Hepatocyte (in vitro differentiated cells): Measurements from ENCODE around the gene ITPR3. TPM values are rescaled to one million over a fixed set of nuclear protein-coding genes. Genes with fewer than 3 reads are reported as not detected.

Experiments
- DNase-seq: peaks from one replicate; pipeline ENCODE4 v3.0.0-alpha.2; 2016; ENCODE audit warnings: low spot score
- H2AFZ ChIP-seq: fragments of 200-600 bp; sonication (generic); 2 replicates; pipeline ENCODE4 v1.6.0; 2016; ENCODE audit warnings: antibody characterized with exemption, mild to moderate bottlenecking
- H3K27ac ChIP-seq: fragments of 200-600 bp; sonication (generic); 2 replicates; pipeline ENCODE4 v1.5.1; 2016; ENCODE audit warnings: mild to moderate bottlenecking
- H3K27me3 ChIP-seq: fragments of 200-600 bp; sonication (generic); 2 replicates; pipeline ENCODE4 v1.6.1; 2016
- H3K36me3 ChIP-seq: fragments of 200-600 bp; sonication (generic); replicated peaks from 2 replicates; pipeline ENCODE4 v1.5.1; 2016; ENCODE audit warnings: low read depth; ENCODE audit not compliant: insufficient read depth
- H3K4me1 ChIP-seq: fragments of 200-600 bp; sonication (generic); 2 replicates; pipeline ENCODE4 v1.5.1; 2016; ENCODE audit warnings: mild to moderate bottlenecking, moderate library complexity; ENCODE audit not compliant: insufficient read depth
- H3K4me2 ChIP-seq: fragments of 200-600 bp; sonication (generic); 2 replicates; pipeline ENCODE4 v1.6.0; 2016
- H3K4me3 ChIP-seq: fragments of 200-600 bp; sonication (generic); 2 replicates; pipeline ENCODE4 v1.5.1; 2016; ENCODE audit warnings: mild to moderate bottlenecking
- H3K79me2 ChIP-seq: fragments of 200-600 bp; sonication (generic); 2 replicates; pipeline ENCODE4 v1.6.0; 2017; ENCODE audit warnings: mild to moderate bottlenecking
- H3K9me2 ChIP-seq: fragments of 200-600 bp; sonication (generic); replicated peaks from 2 replicates; pipeline ENCODE4 v1.6.0; 2017; ENCODE audit warnings: mild to moderate bottlenecking; ENCODE audit not compliant: insufficient read depth
- H3K9me3 ChIP-seq: fragments of 200-600 bp; sonication (generic); 2 replicates; pipeline ENCODE4 v1.5.1; 2016; ENCODE audit warnings: low read depth, mild to moderate bottlenecking
- H4K20me1 ChIP-seq: fragments of 200-600 bp; sonication (generic); 2 replicates; pipeline ENCODE4 v1.6.0; 2016; ENCODE audit warnings: mild to moderate bottlenecking; ENCODE audit not compliant: insufficient read depth, poor library complexity, severe bottlenecking
- CTCF ChIP-seq: fragments of 200-600 bp; sonication (generic); IDR thresholded peaks from 2 replicates; pipeline ENCODE4 v1.5.1; 2016; ENCODE audit warnings: antibody characterized with exemption, mild to moderate bottlenecking; ENCODE audit not compliant: poor library complexity
- EZH2 ChIP-seq: fragments of 200-600 bp; sonication (generic); IDR thresholded peaks from 2 replicates; pipeline ENCODE4 v1.6.1; 2016; ENCODE audit warnings: antibody characterized with exemption, mild to moderate bottlenecking, borderline replicate concordance
- EZH2phosphoT487 ChIP-seq: fragments of 200-600 bp; sonication (generic); IDR thresholded peaks from one replicate; pipeline ENCODE4 v1.6.1; 2018; ENCODE audit warnings: antibody characterized with exemption, mild to moderate bottlenecking, low read depth, moderate library complexity; ENCODE audit not compliant: unreplicated experiment, severe bottlenecking
- WGBS: methylation state at CpG from one replicate; pipeline ENCODE4 v1.1.6; 2016; ENCODE audit warnings: low lambda C conversion rate; ENCODE audit errors: missing lambda C conversion rate; 5-methylcytosine and 5-hydroxymethylcytosine counted together
- polyA plus RNA-seq: library from polyadenylated mRNA; unstranded; fragments of >200 nt; fragmentation: Nextera tagmentation; extraction: Ambion mirVana; gene quantifications from 2 replicates; pipeline ENCODE4 v1.2.1, GENCODE V29; 2016
- total RNA-seq: library from RNA; depleted of rRNA; stranded (reverse); fragments of >200 nt; gene quantifications from 2 replicates; pipeline ENCODE4 v1.2.3, GENCODE V29; 2014

Gene ITPR3
- total and polyA plus RNA-seq, 2 experiments from 2014 or later = 16.5 to 39.6 TPM

GRCh38 chr6:33699131-33699530 lies 78.0 kb downstream of the ITPR3 start:
- Histone ChIP-seq H3K27ac (no peak overlapping the region), H3K4me3 (no peak overlapping the region)

GRCh38 chr6:33699739-33700138 lies 78.6 kb downstream of the ITPR3 start:
- 79% methylated on average over 5 of the region's 5 CpGs for WGBS
- no peak overlapping the region for H3K4me2 ChIP-seq
- H3K36me3 ChIP-seq = no peaks in the 10 kb centered on the region

More at GRCh38 chr6:33699131-33699530, 78.0 kb downstream of the ITPR3 start:
- Histone ChIP-seq H3K9me2 (no peaks in the 10 kb centered on the region), H3K9me3 (no peaks in the 10 kb centered on the region), H3K4me1 (peaks cover 7% of the 10 kb centered on the region), H2AFZ (no peak overlapping the region), H3K36me3 (no peaks in the 10 kb centered on the region), H3K4me2 (no peak overlapping the region), H4K20me1 (no peaks in the 10 kb centered on the region), H3K79me2 (no peaks in the 10 kb centered on the region), H3K27me3 (no peaks in the 10 kb centered on the region)
- no peak for DNase-seq
- TF ChIP-seq EZH2phosphoT487 (no peak), EZH2 (no peak), CTCF (no peak)
- WGBS = 93% methylated on average over 8 of the region's 8 CpGs

GRCh38 chr6:33700391-33701050 lies 79.4 kb downstream of the ITPR3 start:
- no peaks in the 10 kb centered on the region for H3K36me3 ChIP-seq
- no peaks in the 10 kb centered on the region for H3K27me3 ChIP-seq
- H3K27ac ChIP-seq = no peak overlapping the region
- H4K20me1 ChIP-seq = no peaks in the 10 kb centered on the region
- H3K4me2 ChIP-seq = no peak overlapping the region
- 47% methylated on average over 9 of the region's 10 CpGs for WGBS
- peak; percentile 88 for DNase-seq
- H3K4me1 ChIP-seq = no peaks in the 10 kb centered on the region
- H3K79me2 ChIP-seq = no peaks in the 10 kb centered on the region
- TF ChIP-seq EZH2phosphoT487 (no peak), CTCF (peak; percentile 70)
- H3K9me2 ChIP-seq = no peaks in the 10 kb centered on the region
- no peaks in the 10 kb centered on the region for H3K9me3 ChIP-seq
- no peak overlapping the region for H2AFZ ChIP-seq
- no peak overlapping the region for H3K4me3 ChIP-seq

More at GRCh38 chr6:33699739-33700138, 78.6 kb downstream of the ITPR3 start:
- Histone ChIP-seq H3K9me2 (no peaks in the 10 kb centered on the region), H3K79me2 (no peaks in the 10 kb centered on the region), H3K4me3 (no peak overlapping the region), H3K27me3 (no peaks in the 10 kb centered on the region), H3K4me1 (peaks cover under 1% of the 10 kb centered on the region), H3K27ac (no peak overlapping the region), H2AFZ (no peak overlapping the region), H3K9me3 (no peaks in the 10 kb centered on the region), H4K20me1 (no peaks in the 10 kb centered on the region)
- DNase-seq = no peak
- TF ChIP-seq EZH2 (no peak), EZH2phosphoT487 (no peak), CTCF (no peak)
